Measurements from ENCODE around the gene LTBP1. TPM values are rescaled to one million over a fixed set of nuclear protein-coding genes. Genes with fewer than 3 reads are reported as not detected.

The LTBP1 gene
- polyA plus RNA-seq, 2 of the 4 experiments (the other 2 are of a cell fraction) = 23.8 to 30.4 TPM

GRCh38 chr2:33380719-33381118 lies 434.0 kb downstream of the LTBP1 start:
- no peak for TF ChIP-seq NPAS2 (CRISPR knock-in tag; IDR thresholded peaks at IDR 0.05; ENCODE audit: borderline replicate concordance)
- no peak for TF ChIP-seq KDM1A (IDR thresholded peaks at IDR 0.05; ENCODE audit: low read depth)
- TF ChIP-seq POLR2A (IDR thresholded peaks at IDR 0.05; ENCODE audit: low read length) = no peak
- no peak for TF ChIP-seq HES2 (IDR thresholded peaks at IDR 0.05)
- no peak for TF ChIP-seq REST (IDR thresholded peaks at IDR 0.05)
- TF ChIP-seq GATA3 (IDR thresholded peaks at IDR 0.05; ENCODE audit: borderline replicate concordance) = no peak
- no peak for TF ChIP-seq E2F6 (IDR thresholded peaks at IDR 0.05; ENCODE audit: borderline replicate concordance, low read depth)
- TF ChIP-seq RFX5 (IDR thresholded peaks at IDR 0.05) = no peak
- no peak for TF ChIP-seq TFCP2L1 (CRISPR knock-in tag; IDR thresholded peaks at IDR 0.05)
- no peak for TF ChIP-seq HOXA7 (CRISPR knock-in tag; IDR thresholded peaks at IDR 0.05)
- no peak for TF ChIP-seq RAD21 (conservative IDR thresholded peaks at IDR 0.05 in 1 of 2, IDR thresholded peaks at IDR 0.05 in 1 of 2)
- no peak overlapping the region for H3K4me2 ChIP-seq
- H3K4me1 ChIP-seq = peaks cover 6% of the 10 kb centered on the region; the same call in 1 of the 3 replicates
- FAIRE-seq = peak; percentile 49
- 90% methylated on average over 2 of the region's 2 CpGs for WGBS (ENCODE audit: missing lambda C conversion rate)
- H3K27ac ChIP-seq = no peak overlapping the region
- H3K9me3 ChIP-seq = no peaks in the 10 kb centered on the region
- no peak for DNase-seq (ENCODE audit: low read depth in 1 of 2, low spot score in 1 of 2)
- ATAC-seq = no peak
- H3K4me3 ChIP-seq = no peak overlapping the region
- ChIA-PET POLR2A (no interaction called here), CTCF (interaction anchor here (0.6 to 3.4 kb wide), 14 partner anchors 8 to 732 kb away, joined by 3 to 23 read pairs (median 5); no protein-coding TSS in a partner anchor)

- no peak for TF ChIP-seq EHF (CRISPR knock-in tag; IDR thresholded peaks at IDR 0.05)
- TF ChIP-seq REST (IDR thresholded peaks at IDR 0.05) = no peak
- TF ChIP-seq HEYL (CRISPR knock-in tag; IDR thresholded peaks at IDR 0.05) = no peak
- TF ChIP-seq FOXS1 (CRISPR knock-in tag; IDR thresholded peaks at IDR 0.05) = no peak
- no peak for TF ChIP-seq ZC3H11A (IDR thresholded peaks at IDR 0.05)
- no peak for TF ChIP-seq ELK1 (IDR thresholded peaks at IDR 0.05; ENCODE audit: low read depth, low read length)
- TF ChIP-seq HOXA7 (CRISPR knock-in tag; IDR thresholded peaks at IDR 0.05) = no peak
- TF ChIP-seq NR3C1 (IDR thresholded peaks at IDR 0.05) = no peak
- no peak for TF ChIP-seq ZFP36 (IDR thresholded peaks at IDR 0.05; ENCODE audit: borderline replicate concordance, partially characterized antibody)
- no peak for TF ChIP-seq POLR2A (IDR thresholded peaks at IDR 0.05; ENCODE audit: low read length)
- TF ChIP-seq EP300 (IDR thresholded peaks at IDR 0.05) = no peak
- no peak for TF ChIP-seq FOSB (CRISPR knock-in tag; IDR thresholded peaks at IDR 0.05)
- no peak for TF ChIP-seq HMGXB4 (CRISPR knock-in tag; IDR thresholded peaks at IDR 0.05; ENCODE audit: borderline replicate concordance)
- TF ChIP-seq FOSL2 (IDR thresholded peaks at IDR 0.05) = no peak
- TF ChIP-seq FOSL2 (CRISPR knock-in tag; IDR thresholded peaks at IDR 0.05) = no peak
- Histone ChIP-seq H3K4me2 (no peak overlapping the region), H3K9me3 (no peaks in the 10 kb centered on the region), H3K4me3 (no peak overlapping the region), H3K4me1 (peaks cover 6% of the 10 kb centered on the region; the same call in 1 of the 3 replicates), H3K27ac (no peak overlapping the region)
- no peak for DNase-seq (ENCODE audit: low read depth in 1 of 2, low spot score in 1 of 2)
- ChIA-PET CTCF (interaction anchor here (1.1 to 3.4 kb wide), 9 partner anchors 9 to 608 kb away, joined by 3 to 23 read pairs (median 7); no protein-coding TSS in a partner anchor), POLR2A (interaction anchor here (0.6 kb wide), 1 partner anchor 724 kb away, joined by 3 read pairs; no protein-coding TSS in a partner anchor)
- WGBS (ENCODE audit: missing lambda C conversion rate) = 70% methylated on average over 4 of the region's 4 CpGs
- FAIRE-seq = no peak
- no peak for ATAC-seq
Measured at GRCh38 chr2:33381301-33381858, 434.6 kb downstream of the LTBP1 start.
